CD14-positive monocyte (primary cell): ENCODE data around the gene PIEZO1. TPM values are rescaled to one million over a fixed set of nuclear protein-coding genes. Genes with fewer than 3 reads are reported as not detected.

Experiments
- DNase-seq, 3 donors: peaks; one replicate each; pipeline ENCODE4 v3.0.0-alpha.2; 2011 to 2022
- H2AFZ ChIP-seq: 2 replicates; pipeline ENCODE4 v1.6.0; 2012; ENCODE audit warnings: mild to moderate bottlenecking, low read depth, low read length, inconsistent platforms; ENCODE audit not compliant: insufficient read depth, poor library complexity, severe bottlenecking
- H3K27ac ChIP-seq, 2 donors: 1 replicate in 1 of 2; 2 replicates in 1 of 2; pipeline ENCODE4 v1.5.1; 2012 to 2013; ENCODE audit warnings: low read length in 2 of 2, control low read depth in 1 of 2, inconsistent platforms in 1 of 2, low read depth in 1 of 2, mild to moderate bottlenecking in 1 of 2
- H3K27me3 ChIP-seq, 2 donors: one replicate each; pipeline versions ENCODE4 v1.6.0 to v1.6.1; 2011 to 2013; ENCODE audit warnings: low read length in 2 of 2; ENCODE audit not compliant: control insufficient read depth in 2 of 2, insufficient read depth in 2 of 2
- H3K36me3 ChIP-seq, 2 donors: replicated peaks in 1 of 2; 1 replicate in 1 of 2; 2 replicates in 1 of 2; pipeline versions ENCODE4 v1.5.1 to v1.6.1; 2012 to 2013; ENCODE audit warnings: low read length in 2 of 2, control low read depth in 1 of 2, inconsistent platforms in 1 of 2, mild to moderate bottlenecking in 1 of 2; ENCODE audit not compliant: insufficient read depth in 2 of 2, control insufficient read depth in 1 of 2
- H3K4me1 ChIP-seq, 2 donors: 1 replicate in 1 of 2; 2 replicates in 1 of 2; pipeline versions ENCODE4 v1.5.1 to v1.6.1; 2012 to 2013; ENCODE audit warnings: low read length in 2 of 2, control low read depth in 1 of 2, inconsistent platforms in 1 of 2, mild to moderate bottlenecking in 1 of 2, moderate library complexity in 1 of 2; ENCODE audit not compliant: insufficient read depth in 2 of 2, control insufficient read depth in 1 of 2
- H3K4me2 ChIP-seq: replicated peaks from 2 replicates; pipeline ENCODE3; 2012; ENCODE audit warnings: low read length, moderate library complexity, mild to moderate bottlenecking; ENCODE audit not compliant: poor library complexity, severe bottlenecking; ENCODE audit errors: extremely low read depth
- H3K4me3 ChIP-seq, 3 experiments: fragments of 200-600 bp in 1 of 3; sonication (generic) in 1 of 3; replicated peaks in 1 of 3; 1 replicate in 2 of 3; 2 replicates in 1 of 3; pipeline ENCODE4 v1.5.1; 2011 to 2013; ENCODE audit warnings: low read length in 3 of 3, mild to moderate bottlenecking in 3 of 3, control low read depth in 2 of 3, low read depth in 2 of 3, inconsistent platforms in 1 of 3, moderate library complexity in 1 of 3
- H3K79me2 ChIP-seq: 2 replicates; pipeline ENCODE4 v1.6.0; 2012; ENCODE audit warnings: mild to moderate bottlenecking, control low read depth, inconsistent platforms, low read length, moderate library complexity; ENCODE audit not compliant: insufficient read depth
- H3K9ac ChIP-seq: 2 replicates; pipeline ENCODE4 v1.6.0; 2017; ENCODE audit warnings: low read length, mild to moderate bottlenecking; ENCODE audit not compliant: insufficient read depth, poor library complexity, severe bottlenecking
- H3K9me3 ChIP-seq, 2 donors: replicated peaks in 1 of 2; 1 replicate in 1 of 2; 2 replicates in 1 of 2; pipeline versions ENCODE4 v1.5.1 to v1.6.1; 2012 to 2013; ENCODE audit warnings: low read length in 2 of 2, control low read depth in 1 of 2; ENCODE audit not compliant: control insufficient read depth in 1 of 2, insufficient read depth in 1 of 2
- H4K20me1 ChIP-seq: 2 replicates; pipeline ENCODE4 v1.6.0; 2012; ENCODE audit warnings: mild to moderate bottlenecking, low read length, control low read depth, moderate library complexity; ENCODE audit not compliant: insufficient read depth
- H3K27ac Mint-ChIP-seq, 7 donors: one replicate each; pipeline ENCODE4 v1.8.0; 2020; ENCODE audit warnings: mild to moderate bottlenecking in 7 of 7, mixed read lengths in 7 of 7, moderate library complexity in 6 of 7, inconsistent platforms in 2 of 7
- H3K27me3 Mint-ChIP-seq, 3 donors: one replicate each; pipeline ENCODE4 v1.8.0; 2021 to 2022; ENCODE audit warnings: low read depth in 3 of 3, mild to moderate bottlenecking in 3 of 3, mixed read lengths in 3 of 3, moderate library complexity in 3 of 3, inconsistent platforms in 1 of 3
- H3K36me3 Mint-ChIP-seq, 2 donors: one replicate each; pipeline ENCODE4 v1.8.0; 2020; ENCODE audit warnings: mixed read lengths in 2 of 2, inconsistent platforms in 1 of 2, mild to moderate bottlenecking in 1 of 2
- H3K4me1 Mint-ChIP-seq: one replicate; pipeline ENCODE4 v1.8.0; 2020; ENCODE audit warnings: mild to moderate bottlenecking, mixed read lengths
- H3K4me3 Mint-ChIP-seq, 2 donors: one replicate each; pipeline ENCODE4 v1.8.0; 2020; ENCODE audit warnings: mild to moderate bottlenecking in 2 of 2, mixed read lengths in 2 of 2, moderate library complexity in 1 of 2
- H3K9me3 Mint-ChIP-seq, 7 donors: one replicate each; pipeline ENCODE4 v1.8.0; 2020 to 2022; ENCODE audit warnings: mixed read lengths in 7 of 7, mild to moderate bottlenecking in 6 of 7, moderate library complexity in 6 of 7, inconsistent platforms in 2 of 7
- WGBS: methylation state at CpG from one replicate; pipeline ENCODE4 v1.1.5; 2013; ENCODE audit warnings: missing lambda C conversion rate; ENCODE audit not compliant: insufficient coverage; 5-methylcytosine and 5-hydroxymethylcytosine counted together
- intact Hi-C, 2 donors: fragments of 100-400 bp; cut with micrococcal nuclease; formaldehyde crosslinking; loops; one replicate each; pipeline versions ENCODE4 v1.15.0 to v1.15.1; 2023
- polyA plus RNA-seq, 3 donors: library from polyadenylated mRNA; depleted of rRNA in 1 of 3; unstranded in 2 of 3; stranded (reverse) in 1 of 3; fragments of 300-500 nt in 2 of 3; fragments of >200 nt in 1 of 3; fragmentation: Illumina TruSeq in 2 of 3; gene quantifications; 1 replicate in 2 of 3; 2 replicates in 1 of 3; pipeline ENCODE4 v1.2.3, GENCODE V29; 2012 to 2021
- TF ChIP-seq, protein P1 (sequence below): fragments of 200-600 bp; IDR thresholded peaks from one replicate; pipeline ENCODE4 v1.8.0; 2022; ENCODE audit warnings: antibody characterized with exemption, mild to moderate bottlenecking

The PIEZO1 gene
- polyA plus RNA-seq, 3 donors = 10.2 to 405 (median 15.0) TPM

- intact Hi-C loops = no loop called here
- H4K20me1 ChIP-seq = peaks cover 7% of the 10 kb centered on the region
- 71% methylated on average over 10 of the region's 11 CpGs for WGBS
- Mint-ChIP-seq H3K9me3 (peaks cover 0 to 2% (median 0%) of the 10 kb centered on the region in 7 donors), H3K36me3 (peaks cover 15 to 40% of the 10 kb centered on the region in 2 donors), H3K27ac (no peak overlapping the region), H3K27me3 (peaks cover 0 to 5% (median 2%) of the 10 kb centered on the region in 3 donors), H3K4me3 (no peak overlapping the region), H3K4me1 (no peaks in the 10 kb centered on the region)
- no peak overlapping the region for H3K9ac ChIP-seq
- peaks cover 15 to 22% of the 10 kb centered on the region in 2 donors for H3K36me3 ChIP-seq
- H3K27ac ChIP-seq = no peak overlapping the region
- no peak overlapping the region for H3K4me3 ChIP-seq
- TF ChIP-seq, protein P1, sequence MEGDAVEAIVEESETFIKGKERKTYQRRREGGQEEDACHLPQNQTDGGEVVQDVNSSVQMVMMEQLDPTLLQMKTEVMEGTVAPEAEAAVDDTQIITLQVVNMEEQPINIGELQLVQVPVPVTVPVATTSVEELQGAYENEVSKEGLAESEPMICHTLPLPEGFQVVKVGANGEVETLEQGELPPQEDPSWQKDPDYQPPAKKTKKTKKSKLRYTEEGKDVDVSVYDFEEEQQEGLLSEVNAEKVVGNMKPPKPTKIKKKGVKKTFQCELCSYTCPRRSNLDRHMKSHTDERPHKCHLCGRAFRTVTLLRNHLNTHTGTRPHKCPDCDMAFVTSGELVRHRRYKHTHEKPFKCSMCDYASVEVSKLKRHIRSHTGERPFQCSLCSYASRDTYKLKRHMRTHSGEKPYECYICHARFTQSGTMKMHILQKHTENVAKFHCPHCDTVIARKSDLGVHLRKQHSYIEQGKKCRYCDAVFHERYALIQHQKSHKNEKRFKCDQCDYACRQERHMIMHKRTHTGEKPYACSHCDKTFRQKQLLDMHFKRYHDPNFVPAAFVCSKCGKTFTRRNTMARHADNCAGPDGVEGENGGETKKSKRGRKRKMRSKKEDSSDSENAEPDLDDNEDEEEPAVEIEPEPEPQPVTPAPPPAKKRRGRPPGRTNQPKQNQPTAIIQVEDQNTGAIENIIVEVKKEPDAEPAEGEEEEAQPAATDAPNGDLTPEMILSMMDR = no peak
- DNase-seq = no peak
- no peaks in the 10 kb centered on the region for H3K4me1 ChIP-seq
- no peaks in the 10 kb centered on the region for H3K27me3 ChIP-seq
- no peak overlapping the region for H3K4me2 ChIP-seq
- no peaks in the 10 kb centered on the region for H3K79me2 ChIP-seq
- H2AFZ ChIP-seq = no peak overlapping the region
- no peaks in the 10 kb centered on the region for H3K9me3 ChIP-seq
Measured at GRCh38 chr16:88672776-88673175, 112.2 kb downstream of the PIEZO1 start.

DNA sequence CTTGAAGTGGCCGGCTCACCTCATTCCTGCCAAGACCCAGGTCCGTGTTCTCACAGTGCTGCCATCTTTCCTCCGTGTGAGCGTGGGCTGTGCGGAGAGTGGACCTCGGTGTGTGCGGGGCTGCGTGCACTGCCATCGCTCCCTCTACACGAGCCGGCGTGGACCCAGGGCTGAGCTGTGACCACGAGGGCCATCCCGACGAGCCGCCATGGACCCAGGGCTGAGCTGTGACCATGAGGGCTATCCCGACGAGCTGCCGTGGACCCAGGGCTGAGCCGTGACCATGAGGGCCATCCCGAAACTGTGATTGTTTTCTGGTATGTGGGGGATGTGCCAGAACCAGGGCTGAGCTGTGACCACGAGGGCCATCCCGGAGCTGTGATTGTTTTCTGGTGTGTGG, 113.2 kb downstream of the PIEZO1 start:
- Mint-ChIP-seq H3K27ac (no peak overlapping the region), H3K9me3 (peaks cover 0 to 2% (median 0%) of the 10 kb centered on the region in 7 donors), H3K4me1 (no peaks in the 10 kb centered on the region), H3K36me3 (peaks cover 7 to 32% of the 10 kb centered on the region in 2 donors), H3K27me3 (peaks cover 0 to 5% (median 2%) of the 10 kb centered on the region in 3 donors), H3K4me3 (no peak overlapping the region)
- no peak overlapping the region for H3K27ac ChIP-seq
- peaks cover 7% of the 10 kb centered on the region for H4K20me1 ChIP-seq
- no peak overlapping the region for H3K4me3 ChIP-seq
- TF ChIP-seq, protein P1 = no peak
- H3K4me2 ChIP-seq = no peak overlapping the region
- no peaks in the 10 kb centered on the region for H3K4me1 ChIP-seq
- H2AFZ ChIP-seq = no peak overlapping the region
- no peaks in the 10 kb centered on the region for H3K79me2 ChIP-seq
- DNase-seq = no peak
- H3K9me3 ChIP-seq = no peaks in the 10 kb centered on the region
- H3K27me3 ChIP-seq = no peaks in the 10 kb centered on the region
- WGBS = 93% methylated on average over 21 of the region's 23 CpGs
- intact Hi-C loops = no loop called here
- H3K36me3 ChIP-seq = peaks cover 5 to 12% of the 10 kb centered on the region in 2 donors
- H3K9ac ChIP-seq = no peak overlapping the region
